B cell (primary cell): Measurements from ENCODE around the gene BAIAP2L1. TPM values are rescaled to one million over a fixed set of nuclear protein-coding genes. Genes with fewer than 3 reads are reported as not detected.

Experiments used
- ATAC-seq: fragments of 200-7000 bp; cut with Tn5 transposase; one replicate; pipeline ENCODE4 v1.10.0; 2021; ENCODE audit warnings: low read depth, mild to moderate bottlenecking, moderate number of reproducible peaks, moderate library complexity
- CTCF ChIA-PET: fragments of 350-600 bp; sonication (Branson Sonifier 250); formaldehyde crosslinking; loops from one replicate; lab custom pipeline; 2021; ENCODE audit warnings: antibody characterized with exemption, inconsistent platforms; lab: Charles Lee
- POLR2A ChIA-PET: fragments of 350-600 bp; sonication (Branson Sonifier 250); formaldehyde crosslinking; loops from one replicate; lab custom pipeline; 2021; ENCODE audit warnings: antibody characterized with exemption; lab: Charles Lee
- DNase-seq: peaks from one replicate; pipeline ENCODE4 v3.0.0; 2013
- H2AFZ ChIP-seq: 2 replicates; pipeline ENCODE4 v1.6.1; 2012; ENCODE audit warnings: mild to moderate bottlenecking, low read depth, low read length; ENCODE audit not compliant: insufficient read depth, poor library complexity, severe bottlenecking
- H3K27ac ChIP-seq, 2 donors: 1 replicate in 1 of 2; 2 replicates in 1 of 2; pipeline ENCODE4 v1.5.1; 2012 to 2013; ENCODE audit warnings: low read length in 2 of 2, mild to moderate bottlenecking in 2 of 2, moderate library complexity in 1 of 2
- H3K27me3 ChIP-seq, 4 experiments: fragments of 200-600 bp in 1 of 4; sonication (generic) in 1 of 4; replicated peaks in 1 of 4; 1 replicate in 2 of 4; 2 replicates in 2 of 4; pipeline versions ENCODE4 v1.6.1 to v1.7.0; 2013 to 2016; ENCODE audit warnings: low read length in 3 of 4, mild to moderate bottlenecking in 2 of 4, mixed read lengths in 1 of 4, moderate library complexity in 1 of 4; ENCODE audit not compliant: insufficient read depth in 4 of 4, control insufficient read depth in 3 of 4; ENCODE audit errors: control extremely low read depth in 1 of 4
- H3K36me3 ChIP-seq, 2 experiments: replicated peaks in 1 of 2; 1 replicate in 1 of 2; 2 replicates in 1 of 2; pipeline versions ENCODE4 v1.6.1 to v1.7.1; 2013; ENCODE audit warnings: low read length in 1 of 2; ENCODE audit not compliant: insufficient read depth in 2 of 2, control insufficient read depth in 1 of 2; ENCODE audit errors: control extremely low read depth in 1 of 2, extremely low read depth in 1 of 2
- H3K4me1 ChIP-seq, 2 donors: fragments of 200-600 bp in 1 of 2; sonication (generic) in 1 of 2; 1 replicate in 1 of 2; 2 replicates in 1 of 2; pipeline versions ENCODE4 v1.5.1 to v1.6.1; 2013 to 2017; ENCODE audit warnings: low read length in 2 of 2; ENCODE audit not compliant: control insufficient read depth in 2 of 2, insufficient read depth in 2 of 2
- H3K4me2 ChIP-seq: replicated peaks from 2 replicates; pipeline ENCODE3; 2012; ENCODE audit warnings: mild to moderate bottlenecking, low read depth, low read length; ENCODE audit not compliant: poor library complexity, severe bottlenecking
- H3K4me3 ChIP-seq, 5 experiments: fragments of 200-600 bp in 1 of 5; sonication (generic) in 1 of 5; 1 replicate in 3 of 5; 2 replicates in 2 of 5; pipeline versions ENCODE4 v1.5.1 to v1.7.0; 2011 to 2016; ENCODE audit warnings: low read length in 4 of 5, mild to moderate bottlenecking in 4 of 5, low read depth in 2 of 5, control low read depth in 1 of 5, moderate library complexity in 1 of 5; ENCODE audit not compliant: insufficient read depth in 1 of 5; ENCODE audit errors: control extremely low read depth in 1 of 5, extremely low read depth in 1 of 5
- H3K79me2 ChIP-seq: fragments of 200-600 bp; sonication (generic); one replicate; pipeline ENCODE4 v1.6.0; 2016; ENCODE audit warnings: low read length; ENCODE audit not compliant: control insufficient read depth, insufficient read depth
- H3K9ac ChIP-seq: fragments of 200-600 bp; sonication (generic); 2 replicates; pipeline ENCODE4 v1.6.1; 2017; ENCODE audit warnings: mild to moderate bottlenecking, low read length, moderate library complexity
- H3K9me3 ChIP-seq, 3 donors: one replicate each; pipeline versions ENCODE4 v1.6.1 to v1.7.1; 2013; ENCODE audit warnings: low read length in 2 of 3; ENCODE audit not compliant: control insufficient read depth in 2 of 3, insufficient read depth in 1 of 3; ENCODE audit errors: control extremely low read depth in 1 of 3
- H4K20me1 ChIP-seq: 2 replicates; pipeline ENCODE4 v1.6.0; 2012; ENCODE audit warnings: mild to moderate bottlenecking, low read length; ENCODE audit not compliant: insufficient read depth, control insufficient read depth, poor library complexity, severe bottlenecking
- H3K27ac Mint-ChIP-seq: one replicate; pipeline ENCODE4 v1.8.0; 2021; ENCODE audit warnings: mixed read lengths
- H3K27me3 Mint-ChIP-seq: one replicate; pipeline ENCODE4 v1.8.0; 2021; ENCODE audit warnings: mixed read lengths
- H3K4me1 Mint-ChIP-seq: one replicate; pipeline ENCODE4 v1.8.0; 2021; ENCODE audit warnings: mixed read lengths
- H3K4me3 Mint-ChIP-seq: one replicate; pipeline ENCODE4 v1.8.0; 2021; ENCODE audit warnings: mixed read lengths
- H3K9me3 Mint-ChIP-seq: one replicate; pipeline ENCODE4 v1.8.0; 2022; ENCODE audit warnings: mixed read lengths; ENCODE audit not compliant: insufficient read depth
- EZH2 ChIP-seq: IDR thresholded peaks from 2 replicates; pipeline ENCODE4 v1.6.1; 2012; ENCODE audit warnings: borderline replicate concordance, low read depth, mild to moderate bottlenecking, moderate library complexity, low read length; ENCODE audit not compliant: insufficient read depth, poor library complexity, severe bottlenecking
- WGBS: methylation state at CpG from one replicate; pipeline ENCODE4 v1.1.5; 2013; ENCODE audit warnings: missing lambda C conversion rate; ENCODE audit not compliant: insufficient coverage; 5-methylcytosine and 5-hydroxymethylcytosine counted together
- intact Hi-C: fragments of 100-400 bp; cut with micrococcal nuclease; formaldehyde crosslinking; loops from one replicate; pipeline ENCODE4 v1.10.0; 2022
- polyA plus RNA-seq: library from polyadenylated mRNA; depleted of rRNA; stranded (reverse); fragments of >200 nt; gene quantifications from 2 replicates; pipeline ENCODE4 v1.2.3, GENCODE V29; 2012
- total RNA-seq, 2 donors: library from RNA; stranded (reverse); fragments of 120-200 nt in 1 of 2; gene quantifications; 1 replicate in 1 of 2; 2 replicates in 1 of 2; pipeline versions ENCODE4 v1.2.3 to v1.2.4, GENCODE V29; 2013 to 2022
- TF ChIP-seq, protein P1 (sequence below): fragments of 200-600 bp; IDR thresholded peaks from one replicate; pipeline ENCODE4 v1.8.0; 2022; ENCODE audit warnings: antibody characterized with exemption, mild to moderate bottlenecking

The BAIAP2L1 gene
- total and polyA plus RNA-seq, 2 donors (not counting 1 experiment from before 2014, with no cell fraction given), result 1.5 to 3.7 TPM

DNA sequence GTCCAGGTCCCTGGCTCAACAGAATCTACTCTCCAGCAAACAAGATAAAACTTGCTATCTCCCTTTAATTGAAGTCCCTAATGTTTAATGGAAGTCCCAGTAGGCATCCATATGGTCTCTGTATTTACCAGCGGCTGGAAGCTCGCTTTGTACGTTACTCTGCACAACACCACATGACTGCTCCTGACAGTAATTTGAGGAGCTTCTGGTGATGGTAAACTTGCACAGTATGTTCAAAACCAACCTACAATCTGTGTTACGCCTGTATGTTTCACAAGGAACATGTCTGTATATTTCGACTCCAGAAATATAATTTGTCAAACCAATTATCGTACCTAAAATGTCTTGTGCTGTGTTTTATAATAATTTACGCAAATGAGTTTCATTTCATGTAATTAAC is 144.5 kb downstream of the BAIAP2L1 start:
- Mint-ChIP-seq H3K4me1 (peaks cover 12% of the 10 kb centered on the region), H3K4me3 (no peak overlapping the region), H3K27me3 (no peaks in the 10 kb centered on the region), H3K9me3 (no peaks in the 10 kb centered on the region), H3K27ac (no peak overlapping the region)
- POLR2A ChIA-PET, result no interaction called here
- H3K36me3 ChIP-seq, result peaks cover 0 to 15% of the 10 kb centered on the region in 2 experiments
- 100% methylated on average over 1 of the region's 7 CpGs for WGBS
- CTCF ChIA-PET, result no interaction called here
- H3K4me1 ChIP-seq, result peaks cover 5 to 16% of the 10 kb centered on the region in 2 donors
- H3K79me2 ChIP-seq, result peaks cover 24% of the 10 kb centered on the region
- no peak overlapping the region for H2AFZ ChIP-seq
- H4K20me1 ChIP-seq, result no peaks in the 10 kb centered on the region
- no peak for TF ChIP-seq EZH2
- TF ChIP-seq, protein P1, sequence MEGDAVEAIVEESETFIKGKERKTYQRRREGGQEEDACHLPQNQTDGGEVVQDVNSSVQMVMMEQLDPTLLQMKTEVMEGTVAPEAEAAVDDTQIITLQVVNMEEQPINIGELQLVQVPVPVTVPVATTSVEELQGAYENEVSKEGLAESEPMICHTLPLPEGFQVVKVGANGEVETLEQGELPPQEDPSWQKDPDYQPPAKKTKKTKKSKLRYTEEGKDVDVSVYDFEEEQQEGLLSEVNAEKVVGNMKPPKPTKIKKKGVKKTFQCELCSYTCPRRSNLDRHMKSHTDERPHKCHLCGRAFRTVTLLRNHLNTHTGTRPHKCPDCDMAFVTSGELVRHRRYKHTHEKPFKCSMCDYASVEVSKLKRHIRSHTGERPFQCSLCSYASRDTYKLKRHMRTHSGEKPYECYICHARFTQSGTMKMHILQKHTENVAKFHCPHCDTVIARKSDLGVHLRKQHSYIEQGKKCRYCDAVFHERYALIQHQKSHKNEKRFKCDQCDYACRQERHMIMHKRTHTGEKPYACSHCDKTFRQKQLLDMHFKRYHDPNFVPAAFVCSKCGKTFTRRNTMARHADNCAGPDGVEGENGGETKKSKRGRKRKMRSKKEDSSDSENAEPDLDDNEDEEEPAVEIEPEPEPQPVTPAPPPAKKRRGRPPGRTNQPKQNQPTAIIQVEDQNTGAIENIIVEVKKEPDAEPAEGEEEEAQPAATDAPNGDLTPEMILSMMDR, result no peak
- no peak for ATAC-seq
- peaks cover 0 to 8% (median under 1%) of the 10 kb centered on the region in 3 donors for H3K9me3 ChIP-seq
- H3K9ac ChIP-seq, result no peak overlapping the region
- no peak overlapping the region for H3K4me2 ChIP-seq
- H3K27me3 ChIP-seq, result no peaks in the 10 kb centered on the region
- H3K27ac ChIP-seq, result no peak overlapping the region
- H3K4me3 ChIP-seq, result no peak overlapping the region
- intact Hi-C loops, result loop anchor here (10.0 kb wide), 1 partner anchor 1142 kb away; the partner anchor contains the start of gene SDHAF3
- no peak for DNase-seq

DNA sequence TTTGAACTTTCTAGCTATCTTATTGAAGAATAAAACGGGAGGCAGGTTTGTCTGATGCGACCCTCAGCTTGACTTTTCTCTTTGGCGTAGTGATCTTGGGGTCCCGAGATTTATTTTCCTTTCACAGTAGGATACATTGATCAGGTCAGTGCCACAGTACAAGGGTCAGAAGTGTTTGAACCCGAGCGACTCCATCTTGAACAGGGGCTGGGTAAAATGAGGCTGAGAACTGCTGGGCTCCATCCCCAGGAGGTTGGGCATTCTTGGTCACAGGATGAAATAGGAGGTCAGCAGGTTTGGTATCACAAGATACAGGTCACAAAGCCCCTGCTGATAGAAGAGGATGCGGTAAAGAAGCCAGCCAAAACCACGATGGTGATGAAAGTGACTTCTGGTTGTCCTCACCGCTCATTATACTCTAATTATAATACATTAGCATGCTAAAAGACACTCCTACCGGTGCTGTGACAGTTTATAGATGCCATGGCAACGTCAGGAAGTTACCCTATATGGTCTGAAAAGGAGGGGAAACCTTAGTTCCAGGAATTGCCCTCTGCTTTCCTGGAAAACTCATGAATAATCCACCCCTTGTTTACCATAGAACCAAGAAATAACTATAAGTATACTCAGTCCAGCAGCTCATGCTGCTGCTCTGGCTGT is 145.8 kb downstream of the BAIAP2L1 start:
- H3K4me3 Mint-ChIP-seq, result no peak overlapping the region
- no peaks in the 10 kb centered on the region for H3K27me3 Mint-ChIP-seq
- no peak overlapping the region for H3K4me3 ChIP-seq
- H4K20me1 ChIP-seq, result no peaks in the 10 kb centered on the region
- H3K4me1 Mint-ChIP-seq, result peaks cover 23% of the 10 kb centered on the region
- ChIA-PET CTCF (no interaction called here), POLR2A (no interaction called here)
- H3K79me2 ChIP-seq, result peaks cover 29% of the 10 kb centered on the region
- H3K36me3 ChIP-seq, result peaks cover 0 to 9% of the 10 kb centered on the region in 2 experiments
- WGBS, result 92% methylated on average over 3 of the region's 11 CpGs
- H2AFZ ChIP-seq, result no peak overlapping the region
- DNase-seq (no peak), ATAC-seq (no peak)
- H3K9me3 ChIP-seq, result no peaks in the 10 kb centered on the region
- intact Hi-C loops, result loop anchor here (5.0 to 10.0 kb wide), 3 partner anchors 62 to 1140 kb away; partner anchors contain the start of genes SDHAF3 and TRRAP
- TF ChIP-seq EZH2, result no peak
- TF ChIP-seq, protein P1, result no peak
- H3K4me1 ChIP-seq, result peaks cover 17 to 29% of the 10 kb centered on the region in 2 donors
- no peak overlapping the region for H3K27ac ChIP-seq
- no peak overlapping the region for H3K4me2 ChIP-seq
- no peaks in the 10 kb centered on the region for H3K27me3 ChIP-seq
- H3K9me3 Mint-ChIP-seq, result no peaks in the 10 kb centered on the region
- H3K27ac Mint-ChIP-seq, result no peak overlapping the region
- no peak overlapping the region for H3K9ac ChIP-seq
